HCT116 (cell line): ENCODE results near the gene KLF6. TPM values are rescaled to one million over a fixed set of nuclear protein-coding genes. Genes with fewer than 3 reads are reported as not detected.

Experiments
- ATAC-seq: fragments of 200-7000 bp; cut with Tn5 transposase; 2 replicates; pipeline ENCODE4 v1.9.1; 2020; ENCODE audit warnings: mild to moderate bottlenecking, moderate library complexity
- BruUV-seq: library from RNA; stranded (reverse); fragments of 400-500 nt; replicated peaks from 2 replicates; lab custom pipeline; 2021; lab: Mats Ljungman, UMichigan
- CTCF ChIA-PET: fragments of 300-600 bp; sonication (Branson Sonifier 250); formaldehyde crosslinking; loops from one replicate; lab custom pipeline; 2021; ENCODE audit warnings: antibody characterized with exemption; lab: Charles Lee
- POLR2A ChIA-PET: fragments of 300-600, 350-600 bp; sonication (Branson Sonifier 250); formaldehyde crosslinking; loops from one replicate; lab custom pipeline; 2021; ENCODE audit warnings: antibody characterized with exemption; lab: Charles Lee
- RAD21 ChIA-PET, 2 experiments: fragments of 300-600 bp; sonication (Branson Sonifier 250); formaldehyde crosslinking; loops; one replicate each; lab custom pipeline; 2023; ENCODE audit warnings: low total read pairs in 2 of 2; ENCODE audit not compliant: uncharacterized antibody in 2 of 2, unreplicated experiment in 2 of 2, low non-redundant PET in 1 of 2; lab: Charles Lee
- DNase-seq: peaks from one replicate; pipeline ENCODE4 v3.0.0-alpha.2; 2010; ENCODE audit warnings: low read depth, low spot score
- H2AFZ ChIP-seq: fragments of 200-600 bp; shearing (Covaris generic), sonication (generic); 2 replicates; pipeline ENCODE4 v1.6.1; 2017; ENCODE audit warnings: low read depth, mixed run types, mixed read lengths, antibody characterized with exemption, low read length; ENCODE audit not compliant: poor library complexity, severe bottlenecking
- H3K27ac ChIP-seq: 2 replicates; pipeline ENCODE4 v1.5.1; 2012; ENCODE audit warnings: low read depth, low read length
- H3K27me3 ChIP-seq: fragments of 200-600 bp; sonication (generic); 2 replicates; pipeline ENCODE4 v1.6.1; 2016; ENCODE audit warnings: mixed run types, low read length, mixed read lengths; ENCODE audit not compliant: insufficient read depth
- H3K36me3 ChIP-seq, 2 experiments: fragments of 200-500 bp in 1 of 2; fragments of 200-600 bp in 1 of 2; sonication (Bioruptor generic) in 1 of 2; sonication (generic) in 1 of 2; 2 replicates each; pipeline versions ENCODE4 v1.5.1 to v1.6.1; 2014 to 2016; ENCODE audit warnings: low read length in 2 of 2, inconsistent platforms in 1 of 2, mixed read lengths in 1 of 2, mixed run types in 1 of 2; ENCODE audit not compliant: insufficient read depth in 2 of 2, control insufficient read depth in 1 of 2
- H3K4me1 ChIP-seq, 2 experiments: fragments of 200-600 bp in 1 of 2; sonication (generic) in 1 of 2; 2 replicates each; pipeline versions ENCODE4 v1.5.1 to v1.6.1; 2012 to 2017; ENCODE audit warnings: low read length in 2 of 2, inconsistent platforms in 1 of 2, mild to moderate bottlenecking in 1 of 2, mixed read lengths in 1 of 2, mixed run types in 1 of 2, moderate library complexity in 1 of 2; ENCODE audit not compliant: insufficient read depth in 2 of 2, control insufficient read depth in 1 of 2
- H3K4me2 ChIP-seq: fragments of 200-600 bp; sonication (generic); 2 replicates; pipeline ENCODE4 v1.6.1; 2017; ENCODE audit warnings: mixed run types, low read length, mixed read lengths
- H3K4me3 ChIP-seq, 2 experiments: fragments of 200-600 bp in 1 of 2; sonication (generic) in 1 of 2; replicated peaks in 1 of 2; 2 replicates each; pipeline ENCODE4 v1.5.1; 2011 to 2016; ENCODE audit warnings: low read length in 2 of 2, control low read depth in 1 of 2, low read depth in 1 of 2, mild to moderate bottlenecking in 1 of 2, mixed read lengths in 1 of 2, mixed run types in 1 of 2
- H3K79me2 ChIP-seq: fragments of 200-600 bp; sonication (generic); 2 replicates; pipeline ENCODE4 v1.6.1; 2017; ENCODE audit warnings: mild to moderate bottlenecking, mixed run types, low read length, moderate library complexity, mixed read lengths; ENCODE audit not compliant: insufficient read depth
- H3K9ac ChIP-seq: fragments of 200-600 bp; sonication (generic); 2 replicates; pipeline ENCODE4 v1.6.1; 2016; ENCODE audit warnings: low read length, mixed read lengths
- H3K9me2 ChIP-seq: fragments of 200-600 bp; sonication (generic), shearing (Covaris generic); 2 replicates; pipeline ENCODE4 v1.6.1; 2017; ENCODE audit warnings: mixed run types, mild to moderate bottlenecking, moderate library complexity; ENCODE audit not compliant: insufficient read depth
- H3K9me3 ChIP-seq, 2 experiments: fragments of 200-500 bp in 1 of 2; fragments of 200-600 bp in 1 of 2; sonication (Bioruptor generic) in 1 of 2; sonication (generic) in 1 of 2; 2 replicates each; pipeline ENCODE4 v1.6.1; 2014 to 2017; ENCODE audit warnings: low read length in 2 of 2, mixed read lengths in 2 of 2, inconsistent platforms in 1 of 2, low read depth in 1 of 2, mild to moderate bottlenecking in 1 of 2, mixed run types in 1 of 2, moderate library complexity in 1 of 2; ENCODE audit not compliant: control insufficient read depth in 1 of 2, insufficient read depth in 1 of 2
- H4K20me1 ChIP-seq: fragments of 200-600 bp; sonication (generic), shearing (Covaris generic); 2 replicates; pipeline ENCODE4 v1.6.1; 2017; ENCODE audit warnings: mixed run types, mild to moderate bottlenecking, moderate library complexity; ENCODE audit not compliant: insufficient read depth
- EGR1 ChIP-seq: IDR thresholded peaks from 2 replicates; pipeline ENCODE4 v1.6.1; 2012; ENCODE audit warnings: low read depth
- JUND ChIP-seq: IDR thresholded peaks from 2 replicates; pipeline ENCODE4 v1.6.1; 2012
- MAX ChIP-seq: IDR thresholded peaks from 2 replicates; pipeline ENCODE4 v1.6.1; 2012
- POLR2AphosphoS5 ChIP-seq: IDR thresholded peaks from 2 replicates; pipeline ENCODE4 v1.6.1; 2011; ENCODE audit warnings: mild to moderate bottlenecking, low read depth, low read length, moderate library complexity
- intact Hi-C: fragments of 100-400 bp; cut with micrococcal nuclease; formaldehyde crosslinking; loops from 2 replicates; pipeline ENCODE4 v1.10.0; 2022
- total RNA-seq: library from RNA; stranded (reverse); gene quantifications from one replicate; pipeline ENCODE4 v1.2.1, GENCODE V29; 2021; ENCODE audit not compliant: unreplicated experiment

KLF6 gene
- total RNA-seq, 1 experiment from 2014 or later, result 82.2 TPM

GRCh38 chr10:3787816-3788215 lies 2.8 kb upstream of the KLF6 start:
- no TSS peak for BruUV-seq
- Histone ChIP-seq H3K27me3 (no peaks in the 10 kb centered on the region), H4K20me1 (no peaks in the 10 kb centered on the region), H3K36me3 (peaks cover 0 to 9% of the 10 kb centered on the region in 2 experiments; a peak in 3 of 4 replicates), H3K4me2 (no peak overlapping the region), H3K79me2 (peaks cover 22% of the 10 kb centered on the region), H3K4me3 (no peak overlapping the region), H3K9me3 (no peaks in the 10 kb centered on the region), H3K27ac (no peak overlapping the region), H3K4me1 (peaks cover 14 to 38% of the 10 kb centered on the region in 2 experiments), H3K9me2 (no peaks in the 10 kb centered on the region), H2AFZ (no peak overlapping the region), H3K9ac (no peak overlapping the region)
- TF ChIP-seq POLR2AphosphoS5, result no peak
- intact Hi-C loops, result loop anchor here (2.0 to 10.0 kb wide), 3 partner anchors 17 to 874 kb away; no protein-coding TSS in a partner anchor
- ATAC-seq (no peak), DNase-seq (no peak)
- POLR2A ChIA-PET, result interaction anchor here (1.0 kb wide), 1 partner anchor 22 kb away, joined by 3 read pairs; no protein-coding TSS in a partner anchor
- RAD21 ChIA-PET, result no interaction called here
- CTCF ChIA-PET, result no interaction called here

- peaks cover 5% of the 10 kb centered on the region; the same call in 1 of the 2 replicates for H4K20me1 ChIP-seq
- no peak overlapping the region for H3K4me3 ChIP-seq
- peak overlapping the region; percentile 96 for H3K4me2 ChIP-seq
- peaks cover 30% of the 10 kb centered on the region for H3K79me2 ChIP-seq
- ChIA-PET RAD21 (no interaction called here), CTCF (no interaction called here), POLR2A (no interaction called here)
- ATAC-seq, result no peak
- no peak for DNase-seq
- H3K9me3 ChIP-seq, result no peaks in the 10 kb centered on the region
- BruUV-seq, result no TSS peak
- intact Hi-C loops, result loop anchor here (2.0 to 10.0 kb wide), 3 partner anchors 18 to 875 kb away; no protein-coding TSS in a partner anchor
- peaks cover 21 to 46% of the 10 kb centered on the region in 2 experiments for H3K4me1 ChIP-seq
- H2AFZ ChIP-seq, result no peak overlapping the region
- no peaks in the 10 kb centered on the region for H3K27me3 ChIP-seq
- peaks cover 2 to 17% of the 10 kb centered on the region in 2 experiments for H3K36me3 ChIP-seq
- peak overlapping the region; percentile 98 for H3K27ac ChIP-seq
- TF ChIP-seq EGR1, result peak; percentile 14; the same call in 1 of the 2 replicates
- peak; percentile 14; the same call in 1 of the 2 replicates for TF ChIP-seq JUND
- TF ChIP-seq MAX, result no peak; the same call in 1 of the 2 replicates
- peak overlapping the region; percentile 93 for H3K9ac ChIP-seq
- H3K9me2 ChIP-seq, result no peaks in the 10 kb centered on the region
Measured at GRCh38 chr10:3787016-3787400, 2.0 kb upstream of the KLF6 start.
